HG03520 (cell line): Measurements from ENCODE around the gene SPATA9.
A peak's percentile ranks its signal among the peaks of the same experiment; 100 is the strongest.

Source experiments
- ATAC-seq: cut with Tn5 transposase; IDR thresholded peaks from one replicate; pipeline ENCODE4 v1.9.1; 2021; ENCODE audit warnings: mild to moderate bottlenecking, moderate library complexity; ENCODE audit not compliant: unreplicated experiment

SPATA9 gene

DNA sequence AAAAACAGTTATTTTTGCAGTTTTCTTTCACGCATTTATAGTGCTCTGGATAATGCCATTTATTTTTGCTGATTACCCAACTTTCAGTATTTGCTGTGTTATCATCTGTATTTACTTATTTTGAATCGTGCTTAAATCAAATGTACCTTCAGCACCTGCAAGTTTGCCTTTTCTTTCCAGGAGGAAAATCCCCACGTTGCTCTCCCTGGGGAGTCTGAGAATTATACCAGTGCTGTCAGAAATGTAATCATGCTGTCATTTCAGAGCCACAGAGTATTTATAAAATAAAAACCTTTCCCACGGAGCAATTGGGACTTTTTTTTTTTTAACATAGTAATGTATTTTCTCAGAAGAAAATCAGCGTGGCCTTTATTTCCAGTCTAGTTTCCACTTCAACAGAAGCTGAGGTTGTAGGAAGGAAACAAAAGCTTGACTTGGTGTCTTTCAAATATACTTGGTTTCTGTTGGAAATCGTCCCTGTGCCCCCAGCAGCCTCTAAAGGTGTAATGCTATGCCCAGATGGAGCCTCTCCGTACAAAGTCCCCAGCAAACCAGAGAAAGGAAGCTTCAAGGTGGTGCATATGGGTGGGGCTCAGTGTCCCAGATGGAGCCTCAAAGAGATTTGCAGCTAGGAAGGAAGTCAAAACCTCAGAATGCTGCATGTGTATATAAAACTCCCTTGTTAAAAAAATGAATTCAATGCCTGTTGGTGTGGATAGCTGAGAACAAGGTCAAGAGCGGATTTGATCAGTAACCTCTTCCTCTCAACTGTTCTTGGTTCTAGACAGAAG is 60.8 kb downstream of the SPATA9 start:
- no peak for ATAC-seq

DNA sequence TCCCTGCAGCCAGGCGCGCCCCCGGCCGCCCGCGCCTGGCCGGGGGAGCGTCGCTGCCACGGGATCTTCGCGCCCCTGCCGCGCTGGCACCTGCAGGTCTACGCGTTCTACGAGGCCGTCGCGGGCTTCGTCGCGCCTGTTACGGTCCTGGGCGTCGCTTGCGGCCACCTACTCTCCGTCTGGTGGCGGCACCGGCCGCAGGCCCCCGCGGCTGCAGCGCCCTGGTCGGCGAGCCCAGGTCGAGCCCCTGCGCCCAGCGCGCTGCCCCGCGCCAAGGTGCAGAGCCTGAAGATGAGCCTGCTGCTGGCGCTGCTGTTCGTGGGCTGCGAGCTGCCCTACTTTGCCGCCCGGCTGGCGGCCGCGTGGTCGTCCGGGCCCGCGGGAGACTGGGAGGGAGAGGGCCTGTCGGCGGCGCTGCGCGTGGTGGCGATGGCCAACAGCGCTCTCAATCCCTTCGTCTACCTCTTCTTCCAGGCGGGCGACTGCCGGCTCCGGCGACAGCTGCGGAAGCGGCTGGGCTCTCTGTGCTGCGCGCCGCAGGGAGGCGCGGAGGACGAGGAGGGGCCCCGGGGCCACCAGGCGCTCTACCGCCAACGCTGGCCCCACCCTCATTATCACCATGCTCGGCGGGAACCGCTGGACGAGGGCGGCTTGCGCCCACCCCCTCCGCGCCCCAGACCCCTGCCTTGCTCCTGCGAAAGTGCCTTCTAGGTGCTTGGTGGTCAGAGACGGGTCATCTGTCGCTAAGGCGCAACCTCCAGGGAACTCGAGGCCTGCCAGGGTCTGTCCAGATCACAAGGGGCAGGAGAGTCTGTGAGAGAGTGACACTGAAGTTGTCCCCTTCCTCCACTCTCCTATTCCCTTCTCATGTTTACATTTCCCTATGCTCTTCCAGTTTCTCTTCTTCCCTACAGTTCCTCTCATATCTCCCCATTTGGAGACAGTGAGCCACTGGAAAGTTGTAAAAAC is 61.6 kb downstream of the SPATA9 start:
- peak; percentile 50 for ATAC-seq

DNA sequence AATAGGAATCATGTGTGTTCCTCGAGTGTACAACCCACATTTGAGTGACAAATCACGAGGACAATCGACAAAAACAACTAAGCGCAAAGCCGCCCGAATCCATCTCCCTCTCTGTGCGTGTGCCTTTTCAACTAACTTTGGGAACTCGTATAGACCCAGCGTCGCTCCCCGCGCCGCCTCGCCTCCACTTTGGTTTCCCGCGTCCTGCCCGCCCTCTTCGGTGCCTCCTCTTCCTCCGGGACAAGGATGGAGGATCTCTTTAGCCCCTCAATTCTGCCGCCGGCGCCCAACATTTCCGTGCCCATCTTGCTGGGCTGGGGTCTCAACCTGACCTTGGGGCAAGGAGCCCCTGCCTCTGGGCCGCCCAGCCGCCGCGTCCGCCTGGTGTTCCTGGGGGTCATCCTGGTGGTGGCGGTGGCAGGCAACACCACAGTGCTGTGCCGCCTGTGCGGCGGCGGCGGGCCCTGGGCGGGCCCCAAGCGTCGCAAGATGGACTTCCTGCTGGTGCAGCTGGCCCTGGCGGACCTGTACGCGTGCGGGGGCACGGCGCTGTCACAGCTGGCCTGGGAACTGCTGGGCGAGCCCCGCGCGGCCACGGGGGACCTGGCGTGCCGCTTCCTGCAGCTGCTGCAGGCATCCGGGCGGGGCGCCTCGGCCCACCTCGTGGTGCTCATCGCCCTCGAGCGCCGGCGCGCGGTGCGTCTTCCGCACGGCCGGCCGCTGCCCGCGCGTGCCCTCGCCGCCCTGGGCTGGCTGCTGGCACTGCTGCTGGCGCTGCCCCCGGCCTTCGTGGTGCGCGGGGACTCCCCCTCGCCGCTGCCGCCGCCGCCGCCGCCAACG is 62.5 kb downstream of the SPATA9 start, which contains the start of gene GPR150:
GPR150 (plus strand) TSS at position 58 of the 840 bp plus-strand sequence; CDS start at position 247, 189 bp downstream.
- peak; percentile 63 for ATAC-seq

DNA sequence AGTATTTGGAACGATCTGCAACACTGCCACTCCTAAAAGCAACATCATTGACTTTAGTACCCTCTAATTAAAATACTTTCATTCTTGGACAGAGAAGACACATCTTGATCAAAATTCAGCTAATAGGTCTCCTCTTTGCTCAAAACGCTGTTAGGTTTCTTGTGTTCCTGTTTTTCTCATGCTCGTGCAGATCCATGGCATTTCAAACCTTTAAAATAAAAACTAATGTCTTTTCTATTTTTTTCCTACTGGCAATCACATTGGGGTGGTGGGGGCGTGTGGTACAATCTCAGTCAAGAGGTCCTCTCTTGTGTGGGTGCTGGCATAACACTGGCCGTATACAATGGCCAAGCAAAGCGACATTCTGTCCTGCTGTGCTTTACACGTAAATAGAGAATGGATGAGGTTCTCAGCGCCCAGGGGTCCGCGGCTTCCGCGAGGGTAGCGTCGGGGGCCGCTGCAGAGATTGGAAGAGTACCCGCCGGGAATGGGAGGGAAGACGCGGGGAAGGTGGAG is 63.2 kb downstream of the SPATA9 start:
- ATAC-seq = no peak

GRCh38 chr5:95619096-95619495 is 63.7 kb downstream of the SPATA9 start:
- no peak for ATAC-seq

- ATAC-seq = no peak
These were observed 65.7 kb downstream of the SPATA9 start for GRCh38 chr5:95617057-95617456.

- no peak for ATAC-seq
These were observed 67.7 kb downstream of the SPATA9 start for GRCh38 chr5:95615164-95615467.

DNA sequence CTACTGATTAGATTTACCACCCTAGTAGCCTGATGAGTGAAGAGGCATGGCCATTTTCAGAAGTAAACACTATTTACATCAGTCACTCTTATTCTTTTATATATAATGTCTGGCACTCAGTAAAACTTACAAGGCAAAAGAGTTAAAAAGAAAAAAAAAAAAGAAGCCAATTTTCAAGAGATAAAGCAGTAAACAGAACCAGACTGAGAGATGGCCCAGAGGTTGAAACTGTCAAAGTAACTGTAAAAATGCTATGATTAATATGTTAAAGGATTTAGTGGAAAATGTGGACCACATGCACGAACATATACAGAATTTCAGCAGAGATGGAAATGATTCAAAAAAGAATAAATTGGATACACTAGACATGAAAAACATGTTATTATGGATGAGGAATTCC is 69.3 kb downstream of the SPATA9 start:
- no peak for ATAC-seq

DNA sequence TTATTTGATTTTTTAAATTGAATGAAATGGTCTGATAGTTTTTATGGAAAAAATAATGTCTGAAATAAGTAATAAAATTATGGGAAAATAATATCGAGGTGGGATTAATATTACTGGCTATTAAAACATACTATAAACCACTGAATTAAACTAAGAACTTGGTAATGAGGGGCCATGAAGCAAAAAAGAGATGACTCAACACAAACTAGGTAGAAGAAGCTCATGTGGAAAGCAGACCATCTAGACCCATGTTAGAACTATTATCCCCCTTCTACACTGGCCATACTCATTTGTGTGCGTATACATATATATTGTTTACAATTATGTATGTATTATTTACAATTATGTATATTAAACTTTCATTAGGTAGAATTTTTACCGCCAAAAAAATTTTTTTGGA is 71.4 kb downstream of the SPATA9 start:
- ATAC-seq = no peak

DNA sequence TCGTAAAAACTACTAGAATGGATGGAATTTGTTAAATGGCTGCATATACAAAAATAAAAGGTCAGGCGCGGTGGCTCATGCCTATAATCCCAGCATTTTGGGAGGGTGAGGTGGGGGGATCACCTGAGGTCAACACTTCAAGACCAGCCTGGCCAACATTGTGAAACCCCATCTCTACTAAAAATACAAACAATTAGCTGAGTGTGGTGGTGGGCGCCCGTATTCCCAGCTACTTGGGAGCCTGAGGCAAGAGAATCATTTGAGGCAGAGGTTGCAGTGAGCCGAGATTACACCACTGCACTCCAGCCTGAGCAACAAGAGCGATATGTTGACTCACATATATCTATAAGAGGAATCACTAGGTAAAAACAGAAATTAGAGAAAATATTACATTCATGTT is 72.2 kb downstream of the SPATA9 start:
- no peak for ATAC-seq

DNA sequence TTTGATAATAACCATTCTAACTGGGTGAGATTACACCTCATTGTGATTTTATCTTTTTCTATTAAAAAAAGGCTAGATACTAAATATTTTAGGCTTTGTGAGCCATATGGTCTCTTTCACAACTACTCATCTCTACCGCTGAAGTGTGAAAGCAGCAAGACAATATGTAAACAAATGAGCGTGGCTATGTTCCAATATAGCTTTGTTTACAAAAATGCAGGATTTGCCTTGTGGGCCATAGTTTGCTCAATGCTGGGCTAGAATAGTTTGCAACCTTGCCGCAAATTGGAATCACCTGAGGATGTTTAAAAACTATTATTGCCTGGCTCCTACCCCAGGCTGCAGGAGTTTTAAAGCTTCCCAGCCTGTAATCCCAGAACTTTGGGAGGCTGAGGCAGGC is 73.1 kb downstream of the SPATA9 start:
- no peak for ATAC-seq
